Nephron (organoid): ENCODE data around the gene UBN1.

Experiments used
- H3K27ac Mint-ChIP-seq, 3 experiments: 2 replicates each; pipeline ENCODE4 v1.8.0; 2020; ENCODE audit warnings: mixed read lengths in 3 of 3, mild to moderate bottlenecking in 2 of 3, moderate library complexity in 1 of 3
- H3K27me3 Mint-ChIP-seq: 2 replicates; pipeline ENCODE4 v1.8.0; 2021; ENCODE audit warnings: low read depth, mild to moderate bottlenecking, moderate library complexity, mixed read lengths
- H3K36me3 Mint-ChIP-seq: 2 replicates; pipeline ENCODE4 v1.8.0; 2020; ENCODE audit warnings: low read depth, mixed read lengths
- H3K4me1 Mint-ChIP-seq: 2 replicates; pipeline ENCODE4 v1.8.0; 2020; ENCODE audit warnings: mixed read lengths
- H3K4me3 Mint-ChIP-seq, 3 experiments: 2 replicates each; pipeline ENCODE4 v1.8.0; 2020; ENCODE audit warnings: mild to moderate bottlenecking in 3 of 3, mixed read lengths in 3 of 3, moderate library complexity in 2 of 3
- H3K9me3 Mint-ChIP-seq: 2 replicates; pipeline ENCODE4 v1.8.0; 2020; ENCODE audit warnings: mixed read lengths
- CTCF ChIP-seq, 3 experiments: fragments of 200-600 bp; sonication (generic); IDR thresholded peaks; one replicate each; pipeline ENCODE4 v1.5.0; 2021; ENCODE audit warnings: antibody characterized with exemption in 3 of 3; ENCODE audit not compliant: unreplicated experiment in 3 of 3

The UBN1 gene

GRCh38 chr16:4860727-4861342 lies 13.6 kb downstream of the UBN1 start:
- no peaks in the 10 kb centered on the region for H3K27me3 Mint-ChIP-seq
- H3K9me3 Mint-ChIP-seq, result no peaks in the 10 kb centered on the region
- peaks cover 60% of the 10 kb centered on the region for H3K36me3 Mint-ChIP-seq
- H3K4me3 Mint-ChIP-seq, result no peak overlapping the region
- no peak for TF ChIP-seq CTCF (IDR thresholded peaks at IDR 0.05; ENCODE audit: unreplicated experiment in 3 of 3)
- no peak overlapping the region for H3K27ac Mint-ChIP-seq
- no peaks in the 10 kb centered on the region for H3K4me1 Mint-ChIP-seq

GRCh38 chr16:4862639-4863038 lies 15.4 kb downstream of the UBN1 start:
- Mint-ChIP-seq H3K4me3 (no peak overlapping the region), H3K36me3 (peaks cover 50% of the 10 kb centered on the region), H3K9me3 (no peaks in the 10 kb centered on the region), H3K4me1 (no peaks in the 10 kb centered on the region), H3K27me3 (no peaks in the 10 kb centered on the region), H3K27ac (no peak overlapping the region)
- TF ChIP-seq CTCF (IDR thresholded peaks at IDR 0.05; ENCODE audit: unreplicated experiment in 3 of 3), result no peak

GRCh38 chr16:4864728-4865127 lies 17.4 kb downstream of the UBN1 start:
- H3K4me1 Mint-ChIP-seq, result peaks cover 14% of the 10 kb centered on the region
- peak overlapping the region in 1 of 3 experiments; percentile 78 for H3K27ac Mint-ChIP-seq
- H3K27me3 Mint-ChIP-seq, result no peaks in the 10 kb centered on the region
- no peak for TF ChIP-seq CTCF (IDR thresholded peaks at IDR 0.05; ENCODE audit: unreplicated experiment in 3 of 3)
- H3K36me3 Mint-ChIP-seq, result peaks cover 44% of the 10 kb centered on the region
- no peaks in the 10 kb centered on the region for H3K9me3 Mint-ChIP-seq
- H3K4me3 Mint-ChIP-seq, result no peak overlapping the region

- Mint-ChIP-seq H3K4me3 (no peak overlapping the region), H3K27me3 (no peaks in the 10 kb centered on the region), H3K4me1 (peaks cover 14% of the 10 kb centered on the region)
These were observed 18.1 kb downstream of the UBN1 start for GRCh38 chr16:4865231-4865860.

GRCh38 chr16:4866586-4866985 lies 19.3 kb downstream of the UBN1 start:
- Mint-ChIP-seq H3K36me3 (peaks cover 46% of the 10 kb centered on the region), H3K27ac (peak overlapping the region; percentile 59 to 98 (median 89)), H3K9me3 (no peaks in the 10 kb centered on the region), H3K4me1 (peaks cover 14% of the 10 kb centered on the region), H3K27me3 (no peaks in the 10 kb centered on the region), H3K4me3 (peak overlapping the region in 2 of 3 experiments; percentile 35 to 55)
- no peak for TF ChIP-seq CTCF (IDR thresholded peaks at IDR 0.05; ENCODE audit: unreplicated experiment in 3 of 3)

More at GRCh38 chr16:4865231-4865860, 18.1 kb downstream of the UBN1 start:
- H3K36me3 Mint-ChIP-seq, result peaks cover 46% of the 10 kb centered on the region
- H3K9me3 Mint-ChIP-seq, result no peaks in the 10 kb centered on the region
- TF ChIP-seq CTCF (IDR thresholded peaks at IDR 0.05; ENCODE audit: unreplicated experiment in 3 of 3), result no peak
- peak overlapping the region in 1 of 3 experiments; percentile 78 for H3K27ac Mint-ChIP-seq

- peaks cover 14% of the 10 kb centered on the region for H3K4me1 Mint-ChIP-seq
- no peaks in the 10 kb centered on the region for H3K27me3 Mint-ChIP-seq
- H3K4me3 Mint-ChIP-seq, result peak overlapping the region in 2 of 3 experiments; percentile 1 to 31
- no peak for TF ChIP-seq CTCF (IDR thresholded peaks at IDR 0.05; ENCODE audit: unreplicated experiment in 3 of 3)
- H3K36me3 Mint-ChIP-seq, result peaks cover 51% of the 10 kb centered on the region
- no peaks in the 10 kb centered on the region for H3K9me3 Mint-ChIP-seq
- peak overlapping the region; percentile 79 to 98 (median 89) for H3K27ac Mint-ChIP-seq
These were observed 20.7 kb downstream of the UBN1 start for GRCh38 chr16:4868026-4868425.
